Stimulated activated CD4-positive, alpha-beta T cell treated with anti-CD3 and anti-CD28 coated beads, Interleukin-15, amount 100 ng/mL, for 24 hours (primary cell): ENCODE measurements around the gene MARK4.
"Not testable (repeated sequence)": the region's sequence is repeated elsewhere in the genome, so short reads cannot be mapped to it uniquely, and the experiment has no call there.

Experiments used
- DNase-seq: peaks from one replicate; pipeline ENCODE4 v3.0.0-alpha.2; 2020

Gene MARK4

DNA sequence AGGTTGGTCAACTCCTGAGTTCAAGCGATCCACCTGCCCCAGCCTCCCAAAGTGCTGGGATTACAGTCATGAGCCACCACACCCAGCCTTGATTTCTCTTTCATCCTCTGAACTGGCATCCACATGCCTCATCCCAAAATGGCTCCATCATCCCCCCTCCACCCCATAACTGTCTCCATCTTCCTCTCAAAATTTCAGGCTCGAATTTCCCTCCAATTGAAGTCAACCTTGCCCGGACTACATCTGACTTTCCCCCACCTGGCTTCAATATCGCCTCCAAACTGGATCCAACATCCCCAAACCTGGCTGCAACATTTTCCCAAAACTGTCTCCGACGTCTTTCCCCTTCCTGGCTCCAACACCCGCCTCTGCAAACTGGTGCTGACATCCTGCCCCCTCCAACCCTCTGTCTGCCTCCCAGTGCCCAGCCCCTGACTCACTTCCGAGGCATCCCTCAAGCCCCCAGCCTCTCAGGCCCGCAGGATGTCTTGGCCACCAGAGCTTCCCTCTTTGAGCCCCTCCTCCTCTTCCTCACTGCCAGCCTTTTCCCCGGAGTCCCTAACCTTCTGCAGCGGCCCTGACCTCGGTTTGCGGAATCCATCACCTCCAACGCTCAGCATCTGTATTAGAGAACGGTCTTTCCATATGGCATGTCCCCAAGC, 6.8 kb upstream of the MARK4 start:
- DNase-seq, result no peak

DNA sequence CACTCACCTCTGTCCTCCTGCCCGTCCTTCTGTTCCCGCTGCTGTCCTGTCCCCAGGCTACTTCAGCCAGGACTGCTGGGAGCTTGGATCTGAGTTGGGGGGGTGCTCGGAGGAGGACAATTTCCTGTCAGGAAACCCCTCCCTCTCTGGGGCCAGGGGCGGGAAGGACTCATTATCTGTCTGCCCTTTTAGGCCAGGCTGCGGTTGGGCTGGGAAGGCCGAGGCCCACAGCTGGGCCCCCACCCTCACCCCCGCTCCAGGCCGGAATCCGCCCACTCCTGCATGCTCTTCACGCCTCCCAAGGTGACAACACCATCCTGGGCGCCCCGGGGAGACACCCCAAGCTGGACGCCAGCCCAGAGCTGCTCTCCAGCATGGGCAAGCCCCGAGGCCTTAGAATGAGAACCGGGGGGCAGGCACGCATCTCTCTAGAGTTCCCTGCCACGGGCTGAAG, 5.7 kb upstream of the MARK4 start, which contains the start of gene EXOC3L2:
TSS of gene EXOC3L2 (minus strand) at position 74 of the 454 bp plus-strand sequence. CDS start 6,362 bp downstream, outside the sequence.
- no peak for DNase-seq

DNA sequence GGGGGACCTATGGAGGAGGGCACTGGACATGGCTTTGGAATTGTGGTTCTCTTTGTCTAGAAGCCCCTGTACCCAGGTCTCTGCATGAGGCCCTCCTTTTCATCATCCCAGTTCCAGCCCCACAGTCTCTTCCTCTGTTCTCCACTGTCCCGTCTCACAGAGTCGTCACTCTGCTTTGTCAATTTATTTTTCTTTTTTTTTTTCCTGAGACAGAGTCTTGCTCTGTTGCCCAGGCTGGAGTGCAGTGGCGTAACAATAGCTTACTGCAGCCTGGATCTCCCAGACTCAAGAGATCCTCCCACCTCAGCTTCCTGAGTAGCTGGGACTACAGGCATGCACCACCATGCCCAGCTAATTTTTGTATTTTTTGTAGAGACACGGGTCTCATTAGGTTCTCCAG, 5.2 kb upstream of the MARK4 start:
- no peak for DNase-seq

DNA sequence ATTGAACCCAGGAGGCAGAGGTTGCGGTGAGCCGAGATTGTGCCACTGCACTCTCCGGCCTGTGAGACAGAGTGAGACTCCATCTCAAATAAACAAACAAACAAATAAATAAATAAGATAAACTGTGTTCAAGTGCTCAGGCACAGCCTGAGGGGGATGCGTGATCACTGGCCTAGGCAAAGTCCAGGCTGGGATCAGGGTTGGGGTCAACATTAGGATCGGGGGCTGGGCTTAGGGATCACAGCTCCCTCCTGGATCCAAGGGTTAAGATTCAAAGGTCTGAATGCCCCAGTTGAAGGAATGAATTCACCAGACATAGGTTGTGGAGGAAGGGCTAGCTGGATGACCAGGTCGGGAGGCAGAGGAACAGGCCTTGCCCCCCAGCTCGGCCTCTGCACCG, 3.9 kb upstream of the MARK4 start:
- DNase-seq, result no peak

DNA sequence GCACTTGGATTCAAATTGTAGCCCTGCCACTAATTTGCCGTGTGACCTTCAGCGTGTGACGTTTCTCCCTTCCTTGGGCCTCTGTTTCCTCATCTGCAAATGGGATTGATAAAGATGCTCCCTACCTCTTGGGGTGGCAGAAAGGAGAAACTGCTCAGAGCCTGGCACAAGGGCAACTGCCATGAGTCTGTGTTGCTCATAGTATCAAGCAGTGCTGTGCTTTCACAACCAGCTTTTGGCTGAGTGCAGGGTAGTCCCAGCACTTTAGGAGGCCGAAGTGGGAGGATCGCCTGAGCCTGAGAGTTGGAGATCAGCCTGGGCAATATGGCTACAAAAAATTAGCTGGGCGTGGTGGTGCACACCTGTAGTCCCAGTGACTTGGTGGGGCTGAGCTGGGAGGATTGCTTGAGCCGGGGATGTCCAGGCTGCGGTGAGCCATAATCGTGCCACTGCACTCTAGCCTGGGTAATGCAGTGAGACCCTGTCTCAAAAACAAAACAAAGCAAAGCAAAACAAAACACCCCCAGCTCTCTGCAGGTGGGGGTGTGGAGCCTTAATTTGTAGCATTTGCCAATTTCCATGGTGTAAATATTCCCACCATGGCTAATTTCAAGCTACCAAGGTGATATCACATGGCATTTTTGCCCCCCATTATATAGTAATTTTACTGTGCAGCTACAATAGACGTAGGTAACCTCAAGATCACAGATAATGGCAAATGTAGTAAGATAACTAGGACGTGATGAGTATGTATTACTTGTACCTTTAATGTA, 1.6 kb upstream of the MARK4 start:
- DNase-seq, result no peak

DNA sequence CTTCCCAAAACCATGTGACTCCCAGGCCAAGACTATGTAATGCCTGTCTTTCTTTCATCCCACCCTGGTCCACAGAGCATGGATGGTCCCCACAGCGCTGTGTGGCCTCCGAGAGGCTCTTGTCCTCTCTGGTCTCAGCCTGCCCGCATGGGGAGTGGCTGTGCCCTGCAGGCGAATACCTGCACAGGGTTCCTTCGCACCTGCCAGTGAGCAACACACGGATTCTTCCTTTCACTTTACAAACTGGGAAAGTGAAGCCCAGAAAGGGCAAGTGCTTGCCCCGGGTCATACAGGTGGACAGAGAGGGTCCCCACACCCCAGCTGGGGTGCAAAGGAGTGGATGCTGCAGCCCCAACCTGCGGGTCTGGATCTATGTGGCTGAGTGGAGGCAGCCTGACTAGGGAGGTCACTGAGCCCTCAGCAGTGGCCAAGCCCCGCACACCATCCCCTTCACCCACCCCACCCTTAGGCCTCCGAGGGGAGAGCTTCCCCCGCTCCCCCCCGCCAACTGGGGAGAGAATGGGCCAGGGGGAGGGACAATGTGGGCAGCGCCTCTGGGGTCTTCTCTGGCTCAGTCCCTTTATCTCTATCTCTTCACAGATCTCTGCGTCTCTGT, 747 bp upstream of the MARK4 start:
- DNase-seq, result no peak

DNA sequence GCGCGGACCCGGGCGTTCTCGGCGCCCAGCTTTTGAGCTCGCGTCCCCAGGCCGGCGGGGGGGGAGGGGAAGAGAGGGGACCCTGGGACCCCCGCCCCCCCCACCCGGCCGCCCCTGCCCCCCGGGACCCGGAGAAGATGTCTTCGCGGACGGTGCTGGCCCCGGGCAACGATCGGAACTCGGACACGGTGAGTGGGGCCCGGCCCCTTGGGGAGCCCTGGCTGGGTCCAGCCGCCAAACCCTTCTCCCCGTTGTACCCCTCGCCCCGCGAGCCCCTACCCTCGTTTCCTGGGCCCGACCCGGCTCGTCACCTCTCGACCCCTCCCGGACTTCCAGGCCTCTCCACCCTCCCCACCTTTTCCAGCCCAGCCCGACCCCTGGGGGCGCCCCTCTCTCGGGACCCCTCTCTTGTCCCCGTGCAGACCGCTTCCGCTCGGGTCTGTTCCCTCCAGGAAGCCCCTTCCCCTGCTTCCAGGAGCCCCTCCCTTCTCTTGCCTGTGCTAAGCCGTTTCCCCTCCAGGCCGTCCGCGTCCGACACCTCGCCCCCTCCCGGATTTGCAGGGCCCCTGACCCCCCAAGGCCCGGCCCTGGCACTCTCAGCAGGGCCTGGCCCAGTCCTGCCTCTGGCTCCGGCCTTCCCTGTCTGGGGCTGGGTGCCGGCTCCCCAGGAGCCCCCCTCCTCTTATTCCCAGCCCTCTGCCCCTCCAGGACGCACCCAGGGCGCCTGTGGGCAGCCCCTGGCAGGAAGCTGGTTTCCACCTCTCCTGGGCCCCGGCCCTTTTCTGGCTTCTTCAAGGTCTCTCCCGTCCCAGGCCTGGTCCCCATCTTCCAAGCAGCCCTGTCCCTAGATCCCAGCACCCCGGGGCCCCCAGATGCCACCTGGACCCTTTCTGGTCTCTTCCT, 632 bp downstream of the MARK4 start:
- peak; percentile 30 for DNase-seq

DNA sequence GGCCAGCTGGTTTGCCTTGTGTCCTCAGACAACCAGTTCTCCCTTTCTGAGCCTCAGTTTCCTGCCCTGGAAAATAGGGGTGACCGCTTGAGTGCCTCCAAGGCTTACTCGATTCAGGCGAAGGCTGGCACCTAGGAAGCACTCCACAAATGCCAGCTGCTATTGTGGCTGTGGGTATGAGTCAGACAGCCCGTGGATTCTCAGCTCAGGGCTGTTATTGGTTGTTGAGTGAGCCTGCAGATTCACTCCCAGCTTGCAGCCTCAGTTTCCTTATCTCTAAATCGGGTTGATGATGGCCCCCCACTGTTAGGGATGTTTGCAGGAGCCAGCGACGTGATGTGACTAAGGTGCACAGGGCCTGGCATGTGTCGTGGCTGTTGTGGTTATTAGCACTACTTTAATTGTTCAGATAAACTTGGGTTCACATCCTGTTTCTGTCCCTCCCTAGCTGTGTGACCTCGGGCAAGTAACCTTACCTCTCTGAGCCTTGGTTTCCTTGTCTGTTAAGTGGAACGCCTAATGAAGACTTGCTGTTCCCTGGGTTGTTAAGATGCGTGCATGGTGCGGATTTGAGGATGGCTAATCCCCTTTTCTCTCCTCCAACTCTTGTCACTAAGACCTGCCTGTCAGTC, 2.4 kb downstream of the MARK4 start:
- peak; percentile 23 for DNase-seq

DNA sequence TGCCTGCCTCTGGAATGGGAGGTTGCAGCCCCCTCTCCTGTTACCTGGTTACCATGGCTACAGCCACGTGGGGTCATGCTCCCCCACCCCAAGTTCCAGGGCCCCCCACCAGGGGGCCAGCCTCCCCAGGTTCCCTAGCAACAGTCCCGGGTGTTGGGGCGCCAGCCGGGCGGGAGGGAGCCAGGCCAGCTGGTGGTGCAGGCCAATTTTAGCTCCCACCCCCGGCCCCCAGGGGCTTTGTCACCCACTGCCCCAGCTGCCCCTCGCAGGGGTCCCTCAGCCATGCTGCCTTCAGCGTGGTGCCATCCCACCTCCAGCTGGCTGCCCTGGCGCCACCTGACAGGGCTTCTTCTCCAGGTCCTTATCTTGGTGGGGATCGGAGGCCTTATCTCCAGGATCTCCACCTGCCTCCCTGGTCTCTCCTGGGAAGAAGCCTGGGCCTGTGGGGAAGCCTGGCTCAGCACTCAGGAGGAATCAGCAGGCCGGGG, 3.0 kb downstream of the MARK4 start:
- DNase-seq, result no peak

DNA sequence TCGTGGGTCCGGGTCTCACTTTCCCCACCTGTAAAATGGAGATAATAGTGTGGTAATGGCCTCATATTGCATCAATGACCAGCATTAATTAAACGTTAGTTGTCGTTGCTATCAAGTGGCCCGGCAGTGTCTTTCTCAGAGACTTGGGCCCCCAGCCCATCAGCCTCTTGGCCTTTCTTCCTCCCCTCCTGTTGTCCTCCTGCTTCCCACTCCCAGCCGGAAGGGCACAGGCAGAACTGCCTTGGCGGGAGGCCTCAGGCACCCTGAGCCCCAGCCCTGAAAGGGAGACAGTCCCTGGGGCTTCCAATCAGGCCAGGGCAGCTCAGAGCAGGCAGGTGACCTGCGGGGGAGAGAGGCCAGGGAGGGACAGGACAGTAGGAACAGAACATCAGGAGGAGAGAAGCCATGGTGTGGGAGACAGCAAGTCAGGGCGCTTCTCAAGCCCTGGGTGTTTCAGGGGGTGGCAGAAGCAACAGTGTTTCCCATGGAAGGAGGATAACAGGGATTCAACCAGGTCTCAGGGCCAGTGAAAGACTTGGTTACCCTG, 4.6 kb downstream of the MARK4 start:
- DNase-seq, result no peak

DNA sequence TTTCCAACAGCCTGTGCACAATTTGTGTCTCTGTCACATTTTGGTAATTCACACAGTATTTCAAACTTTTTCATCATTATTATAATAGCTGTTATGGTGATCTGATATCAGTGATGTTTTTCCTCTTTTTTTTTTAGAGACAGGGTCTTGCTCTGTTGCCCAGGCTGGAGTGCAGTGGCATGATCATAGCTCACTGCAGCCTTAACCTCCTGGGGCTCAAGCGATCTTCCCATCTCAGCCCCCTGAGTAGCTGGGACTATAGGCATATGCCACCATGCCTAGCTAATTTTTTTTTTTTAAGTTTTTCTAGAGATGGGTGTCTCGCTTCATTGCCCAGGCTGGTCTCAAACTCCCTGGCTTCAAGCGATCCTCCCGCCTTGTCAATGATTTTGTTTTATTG, 5.8 kb downstream of the MARK4 start:
- no peak for DNase-seq

DNA sequence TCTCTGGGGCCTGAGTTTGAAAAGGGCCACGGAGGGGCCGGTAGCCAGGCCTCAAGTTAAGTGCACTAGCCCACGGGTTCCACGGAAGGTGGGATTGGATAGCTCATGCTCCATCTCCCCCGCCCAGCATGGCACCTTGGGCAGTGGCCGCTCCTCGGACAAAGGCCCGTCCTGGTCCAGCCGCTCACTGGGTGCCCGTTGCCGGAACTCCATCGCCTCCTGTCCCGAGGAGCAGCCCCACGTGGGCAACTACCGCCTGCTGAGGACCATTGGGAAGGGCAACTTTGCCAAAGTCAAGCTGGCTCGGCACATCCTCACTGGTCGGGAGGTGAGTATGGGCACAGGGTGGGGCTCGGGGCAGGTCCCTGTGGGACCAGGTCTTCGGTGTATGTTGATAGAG, 7.8 kb downstream of the MARK4 start:
- DNase-seq, result no peak

DNA sequence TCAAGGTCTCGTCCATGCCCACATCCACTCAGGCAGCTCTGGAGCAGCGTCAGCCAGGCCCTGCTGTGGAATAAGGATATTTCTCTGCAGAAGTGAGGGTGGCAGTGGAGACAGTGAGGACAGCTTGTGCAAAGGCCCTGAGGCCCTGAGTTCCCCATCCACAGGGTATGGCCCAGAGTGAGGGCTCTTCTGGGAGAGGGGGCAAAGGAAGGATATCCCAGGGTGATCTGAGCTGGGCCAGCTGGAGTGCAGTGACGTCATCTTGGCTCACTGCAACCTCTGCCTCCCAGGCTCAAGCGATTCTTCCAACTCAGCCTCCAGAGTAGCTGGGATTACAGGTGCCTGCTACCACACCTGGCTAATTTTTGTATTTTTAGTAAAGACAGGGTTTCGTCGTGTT, 11.5 kb downstream of the MARK4 start:
- no peak for DNase-seq

DNA sequence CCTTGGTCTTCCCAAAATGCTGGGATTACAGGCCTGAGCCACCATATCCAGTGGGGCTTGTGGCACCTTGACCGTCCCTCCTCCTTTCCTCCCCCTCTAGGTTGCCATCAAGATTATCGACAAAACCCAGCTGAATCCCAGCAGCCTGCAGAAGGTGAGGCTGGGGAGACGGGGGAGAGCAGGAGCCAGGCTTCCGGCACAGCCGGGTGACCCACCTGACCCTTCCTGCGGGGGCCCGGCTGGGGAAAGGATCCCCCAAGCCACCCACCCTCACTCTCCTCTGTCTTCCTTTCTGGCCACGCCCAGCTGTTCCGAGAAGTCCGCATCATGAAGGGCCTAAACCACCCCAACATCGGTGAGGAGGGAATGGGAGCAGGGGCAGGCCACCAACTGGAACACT, 11.9 kb downstream of the MARK4 start:
- DNase-seq, result no peak

DNA sequence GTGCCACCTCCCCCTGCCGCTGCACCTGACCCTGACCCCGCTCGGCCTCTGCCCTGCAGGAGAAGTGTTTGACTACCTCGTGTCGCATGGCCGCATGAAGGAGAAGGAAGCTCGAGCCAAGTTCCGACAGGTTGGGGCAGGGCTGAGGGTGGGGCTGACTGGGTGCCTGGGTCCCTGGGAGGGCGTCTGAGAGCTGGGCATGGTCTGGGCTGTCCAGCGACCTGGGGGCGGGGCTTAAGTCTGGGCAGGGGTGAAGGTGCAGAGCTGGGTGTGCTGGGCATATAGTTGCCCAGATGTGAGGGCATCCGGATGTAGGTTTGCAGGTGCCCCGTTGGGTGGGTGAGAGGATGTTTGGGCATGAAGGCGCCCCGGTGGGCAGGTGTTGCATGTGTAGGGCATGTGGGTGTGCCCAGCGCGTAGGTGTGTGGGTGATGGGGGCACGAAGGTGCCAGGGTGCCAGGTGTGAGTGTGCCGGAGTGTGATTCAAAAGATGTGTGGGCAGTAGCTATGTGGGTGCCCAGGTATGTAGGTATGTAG, 13.8 kb downstream of the MARK4 start:
- DNase-seq, result no peak

DNA sequence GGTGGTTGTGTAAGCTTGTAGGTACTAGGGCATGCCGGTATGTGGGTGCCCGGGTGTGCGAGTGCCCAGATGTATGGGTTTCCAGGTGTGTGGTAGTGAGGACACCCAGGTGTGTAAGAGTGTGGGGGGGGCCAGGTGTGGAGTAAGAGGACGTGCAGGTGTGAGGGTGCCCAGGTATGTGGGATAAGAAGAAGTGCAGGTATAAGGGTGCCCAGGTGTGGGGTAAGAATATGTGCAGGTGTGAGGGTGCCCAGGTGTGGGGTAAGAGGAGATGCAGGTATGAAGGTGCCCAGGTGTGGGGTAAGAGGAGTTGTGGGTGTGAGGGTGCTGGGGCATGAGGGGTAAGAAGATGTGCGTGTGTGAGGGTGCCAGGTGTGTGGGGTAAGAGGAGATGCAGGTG, 14.3 kb downstream of the MARK4 start:
- DNase-seq, result no peak

DNA sequence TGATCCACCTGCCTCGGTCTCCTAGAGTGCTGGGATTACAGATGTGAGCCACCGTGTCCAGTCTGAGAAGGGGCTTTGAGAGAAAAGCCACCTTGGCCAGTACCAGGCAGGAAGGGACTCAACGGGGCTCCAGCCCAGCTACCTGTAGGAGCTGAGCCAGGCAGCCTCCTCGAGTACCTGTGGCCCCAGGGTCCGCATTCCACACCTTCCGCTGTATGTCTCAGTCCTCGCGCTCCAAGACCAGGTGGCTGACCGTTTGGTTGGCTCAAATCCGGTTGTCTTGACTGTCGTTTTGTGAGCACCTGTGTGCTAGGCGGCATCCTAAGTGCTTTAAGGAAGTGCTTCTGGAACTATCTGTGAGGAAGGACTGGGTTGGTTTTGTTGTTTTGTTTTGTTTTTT, 16.2 kb downstream of the MARK4 start:
- DNase-seq, result no peak

DNA sequence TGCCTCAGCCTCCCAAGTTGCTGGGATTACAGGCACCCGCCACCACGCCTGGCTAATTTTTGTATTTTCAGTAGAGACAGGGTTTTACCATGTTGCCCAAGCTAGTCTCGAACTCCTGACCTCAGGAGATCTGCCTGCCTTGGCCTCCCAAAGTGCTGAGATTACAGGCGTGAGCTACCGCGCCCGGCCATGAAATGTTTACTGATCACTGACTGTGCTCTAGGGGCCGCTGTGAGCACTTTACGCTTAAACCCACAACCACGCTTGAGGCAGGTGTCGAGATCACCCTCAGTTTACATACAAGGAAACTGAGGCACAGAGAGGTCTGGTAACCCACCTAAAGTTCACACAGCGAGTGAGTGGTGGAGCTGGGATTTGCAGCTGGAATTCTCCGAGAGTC, 18.9 kb downstream of the MARK4 start:
- DNase-seq, result not testable (repeated sequence)

DNA sequence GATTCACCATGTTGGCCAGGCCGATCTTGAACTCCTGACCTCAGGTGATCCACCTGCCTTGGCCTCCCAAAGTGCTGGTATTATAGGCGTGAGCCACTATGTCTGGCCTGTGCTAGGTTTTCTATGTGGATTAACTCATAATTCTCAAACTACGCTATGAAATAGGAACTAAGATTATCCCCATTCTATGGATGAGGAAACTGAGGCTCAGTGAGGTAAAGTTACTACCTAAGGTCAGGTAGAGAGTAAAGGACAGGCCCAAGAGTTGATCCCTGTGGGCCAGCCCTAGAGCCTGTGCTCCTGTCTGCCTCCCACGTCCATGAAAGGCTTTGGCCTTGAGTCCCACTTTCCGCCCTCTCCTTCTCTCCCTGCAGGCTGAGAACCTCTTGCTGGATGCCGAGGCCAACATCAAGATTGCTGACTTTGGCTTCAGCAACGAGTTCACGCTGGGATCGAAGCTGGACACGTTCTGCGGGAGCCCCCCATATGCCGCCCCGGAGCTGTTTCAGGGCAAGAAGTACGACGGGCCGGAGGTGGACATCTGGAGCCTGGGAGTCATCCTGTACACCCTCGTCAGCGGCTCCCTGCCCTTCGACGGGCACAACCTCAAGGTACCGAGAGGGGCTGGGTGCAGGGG, 20.1 kb downstream of the MARK4 start:
- no peak for DNase-seq

DNA sequence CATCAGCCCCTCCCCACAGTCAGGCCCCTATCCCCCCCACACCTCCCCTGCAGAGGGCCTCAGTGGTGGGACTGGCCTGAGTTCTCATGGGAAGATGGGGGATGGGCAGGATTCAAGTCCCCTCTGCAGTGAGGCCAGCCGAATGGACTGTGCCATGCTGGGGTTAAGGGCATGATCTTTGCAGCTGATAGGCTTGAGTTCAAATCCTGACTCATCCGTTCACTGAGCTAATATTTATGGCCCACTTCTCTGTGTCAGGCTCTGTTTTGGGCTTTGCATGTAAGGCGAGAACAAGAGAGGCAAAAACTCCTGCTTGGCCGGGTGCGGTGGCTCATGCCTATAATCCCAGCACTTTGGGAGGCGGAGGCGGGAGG, 20.7 kb downstream of the MARK4 start:
- no peak for DNase-seq

DNA sequence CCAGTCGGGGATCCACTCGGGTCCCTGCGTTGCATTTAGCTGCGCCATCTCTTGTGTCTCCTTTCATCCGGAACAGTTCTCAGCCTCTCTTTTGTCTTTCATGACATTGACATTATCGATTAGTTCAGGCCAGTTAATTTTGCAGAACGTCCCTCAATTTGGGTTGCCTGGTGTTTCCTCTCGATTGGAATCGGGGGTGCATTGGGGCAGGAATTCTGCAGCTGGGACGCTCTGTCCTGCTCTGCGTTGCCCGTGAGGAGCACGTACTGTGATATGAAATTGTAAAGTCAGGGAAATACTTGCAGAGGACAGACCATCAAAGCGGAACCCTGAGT, 22.4 kb downstream of the MARK4 start:
- no peak for DNase-seq
